Measurements from ENCODE around the gene MAP4K4.
A peak's percentile ranks its signal among the peaks of the same experiment; 100 is the strongest.

The MAP4K4 gene

GRCh38 chr2:101847661-101848339 is 150.3 kb downstream of the MAP4K4 start:
- no peak overlapping the region for H3K4me3 ChIP-seq

GRCh38 chr2:101848769-101849410 is 151.4 kb downstream of the MAP4K4 start:
- Histone ChIP-seq H3K4me3 (no peak overlapping the region), H3K27ac (peak overlapping the region in 2 of 21 experiments; percentile 14 to 33)

More at GRCh38 chr2:101847661-101848339, 150.3 kb downstream of the MAP4K4 start:
- no peak overlapping the region for H3K27ac ChIP-seq

- Histone ChIP-seq H3K27ac (peak overlapping the region in 6 of 21 experiments; percentile 8 to 58 (median 20)), H3K4me3 (no peak overlapping the region)
These were observed 152.9 kb downstream of the MAP4K4 start for GRCh38 chr2:101850450-101850849.

- Histone ChIP-seq H3K4me3 (no peak overlapping the region), H3K27ac (no peak overlapping the region)
These were observed 153.5 kb downstream of the MAP4K4 start for GRCh38 chr2:101850991-101851390.

GRCh38 chr2:101852824-101853223 is 155.3 kb downstream of the MAP4K4 start:
- no peak overlapping the region for H3K4me3 ChIP-seq

GRCh38 chr2:101854877-101855276 is 157.4 kb downstream of the MAP4K4 start:
- H3K4me3 ChIP-seq, result no peak overlapping the region
- H3K27ac ChIP-seq, result no peak overlapping the region

More at GRCh38 chr2:101852824-101853223, 155.3 kb downstream of the MAP4K4 start:
- no peak overlapping the region for H3K27ac ChIP-seq

GRCh38 chr2:101855776-101856175 is 158.3 kb downstream of the MAP4K4 start:
- Histone ChIP-seq H3K27ac (no peak overlapping the region), H3K4me3 (no peak overlapping the region)

GRCh38 chr2:101858246-101858645 is 160.7 kb downstream of the MAP4K4 start:
- H3K27ac ChIP-seq, result peak overlapping the region in 3 of 21 experiments; percentile 7 to 12 (median 7)

GRCh38 chr2:101858910-101859309 is 161.4 kb downstream of the MAP4K4 start:
- no peak overlapping the region for H3K4me3 ChIP-seq
- H3K27ac ChIP-seq, result peak overlapping the region in 2 of 21 experiments; percentile 7 to 12

More at GRCh38 chr2:101858246-101858645, 160.7 kb downstream of the MAP4K4 start:
- H3K4me3 ChIP-seq, result no peak overlapping the region

GRCh38 chr2:101859604-101860003 is 162.1 kb downstream of the MAP4K4 start:
- H3K27ac ChIP-seq, result no peak overlapping the region
- no peak overlapping the region for H3K4me3 ChIP-seq

GRCh38 chr2:101860157-101860556 is 162.7 kb downstream of the MAP4K4 start:
- no peak overlapping the region for H3K4me3 ChIP-seq
- no peak overlapping the region for H3K27ac ChIP-seq

GRCh38 chr2:101860782-101861181 is 163.3 kb downstream of the MAP4K4 start:
- no peak overlapping the region for H3K27ac ChIP-seq
- no peak overlapping the region for H3K4me3 ChIP-seq

- Histone ChIP-seq H3K4me3 (no peak overlapping the region), H3K27ac (no peak overlapping the region)
These were observed 163.9 kb downstream of the MAP4K4 start for GRCh38 chr2:101861382-101861781.

GRCh38 chr2:101863534-101863933 is 166.0 kb downstream of the MAP4K4 start:
- Histone ChIP-seq H3K4me3 (no peak overlapping the region), H3K27ac (no peak overlapping the region)

- H3K27ac ChIP-seq, result peak overlapping the region in 2 of 21 experiments; percentile 0 to 33
- H3K4me3 ChIP-seq, result no peak overlapping the region
These were observed 166.9 kb downstream of the MAP4K4 start for GRCh38 chr2:101864426-101864825.

- H3K4me3 ChIP-seq, result no peak overlapping the region
- H3K27ac ChIP-seq, result no peak overlapping the region
These were observed 171.0 kb downstream of the MAP4K4 start for GRCh38 chr2:101868525-101868924.

GRCh38 chr2:101869527-101869926 is 172.0 kb downstream of the MAP4K4 start:
- H3K27ac ChIP-seq, result no peak overlapping the region

GRCh38 chr2:101870444-101870843 is 172.9 kb downstream of the MAP4K4 start:
- Histone ChIP-seq H3K27ac (no peak overlapping the region), H3K4me3 (no peak overlapping the region)

More at GRCh38 chr2:101869527-101869926, 172.0 kb downstream of the MAP4K4 start:
- H3K4me3 ChIP-seq, result no peak overlapping the region

GRCh38 chr2:101871480-101871879 is 174.0 kb downstream of the MAP4K4 start:
- H3K27ac ChIP-seq, result no peak overlapping the region
- no peak overlapping the region for H3K4me3 ChIP-seq

GRCh38 chr2:101872480-101872879 is 175.0 kb downstream of the MAP4K4 start:
- Histone ChIP-seq H3K4me3 (no peak overlapping the region), H3K27ac (no peak overlapping the region)

- H3K27ac ChIP-seq, result no peak overlapping the region
- no peak overlapping the region for H3K4me3 ChIP-seq
These were observed 176.0 kb downstream of the MAP4K4 start for GRCh38 chr2:101873543-101873942.
